HepG2 (cell line): ENCODE measurements around the gene LSM14B. TPM values are rescaled to one million over a fixed set of nuclear protein-coding genes. Genes with fewer than 3 reads are reported as not detected.
A peak's percentile ranks its signal among the peaks of the same experiment; 100 is the strongest.

Experiments used
- AGO2 ChIP-seq: fragments of 200-400 bp; formaldehyde crosslinking; optimal IDR thresholded peaks from 2 replicates; pipeline ENCODE3; 2017; ENCODE audit warnings: mild to moderate bottlenecking, low read depth, low read length, moderate library complexity
- ASH2L ChIP-seq: fragments of 300-600, 200-600 bp; sonication (generic); IDR thresholded peaks from 2 replicates; pipeline ENCODE4 v1.7.0; 2017; ENCODE audit warnings: low read depth, mild to moderate bottlenecking, moderate library complexity, mixed read lengths, low read length; ENCODE audit not compliant: insufficient read length
- BORCS8-MEF2B ChIP-seq: sonication (generic); formaldehyde crosslinking; IDR thresholded peaks from 2 replicates; pipeline ENCODE4 v1.8.0; 2022; ENCODE audit warnings: mild to moderate bottlenecking, missing genetic modification reagents
- IKZF1 ChIP-seq: fragments of 450-650 bp; IDR thresholded peaks from 2 replicates; pipeline ENCODE4 v1.7.1; 2016
- KDM4B ChIP-seq: sonication (generic); formaldehyde crosslinking; IDR thresholded peaks from 2 replicates; pipeline ENCODE4 v1.4.0; 2020; ENCODE audit warnings: missing genetic modification reagents
- LCORL ChIP-seq, 2 experiments: fragments of 450-650 bp in 1 of 2; sonication (generic) in 1 of 2; formaldehyde crosslinking in 1 of 2; IDR thresholded peaks; 2 replicates each; pipeline versions ENCODE4 v1.5.0 to v1.6.1; 2017 to 2020; ENCODE audit warnings: antibody characterized with exemption in 1 of 2, missing genetic modification reagents in 1 of 2
- LRRFIP1 ChIP-seq: sonication (generic); formaldehyde crosslinking; conservative IDR thresholded peaks from 2 replicates; pipeline ENCODE4 v1.4.0; 2020; ENCODE audit warnings: missing genetic modification reagents
- NCOA5 ChIP-seq: sonication (generic); formaldehyde crosslinking; IDR thresholded peaks from 2 replicates; pipeline ENCODE4 v1.4.0; 2020; ENCODE audit warnings: missing genetic modification reagents
- PTBP1 ChIP-seq: fragments of 200-400 bp; formaldehyde crosslinking; IDR thresholded peaks from 2 replicates; pipeline ENCODE4 v1.6.1; 2018; ENCODE audit warnings: low read length, low read depth; ENCODE audit not compliant: poor library complexity, severe bottlenecking
- SNAPC4 ChIP-seq: sonication (generic); formaldehyde crosslinking; IDR thresholded peaks from 2 replicates; pipeline ENCODE4 v1.4.0; 2020; ENCODE audit warnings: mild to moderate bottlenecking, missing genetic modification reagents
- SP140L ChIP-seq: sonication (generic); formaldehyde crosslinking; IDR thresholded peaks from 2 replicates; pipeline ENCODE4 v1.4.0; 2020; ENCODE audit warnings: missing genetic modification reagents, borderline replicate concordance
- SP2 ChIP-seq: sonication (generic); formaldehyde crosslinking; IDR thresholded peaks from 2 replicates; pipeline ENCODE4 v1.5.1; 2020; ENCODE audit warnings: mild to moderate bottlenecking, missing genetic modification reagents
- XRCC5 ChIP-seq: fragments of 200-400 bp; formaldehyde crosslinking; optimal IDR thresholded peaks from 2 replicates; pipeline ENCODE3; 2017; ENCODE audit warnings: mild to moderate bottlenecking, low read length
- ZBTB43 ChIP-seq: sonication (generic); formaldehyde crosslinking; conservative IDR thresholded peaks from 2 replicates; pipeline ENCODE4 v1.4.0; 2020; ENCODE audit warnings: missing genetic modification reagents
- ZMYM3 ChIP-seq: sonication (generic); formaldehyde crosslinking; IDR thresholded peaks from 2 replicates; pipeline ENCODE4 v1.5.1; 2020; ENCODE audit warnings: mild to moderate bottlenecking, missing genetic modification reagents
- ZNF180 ChIP-seq: sonication (generic); formaldehyde crosslinking; IDR thresholded peaks from 2 replicates; pipeline ENCODE4 v1.4.0; 2020; ENCODE audit warnings: low read depth, missing genetic modification reagents, borderline replicate concordance
- ZNF317 ChIP-seq: sonication (generic); formaldehyde crosslinking; IDR thresholded peaks from 2 replicates; pipeline ENCODE4 v1.5.0; 2020; ENCODE audit warnings: mild to moderate bottlenecking, missing genetic modification reagents
- ZNF549 ChIP-seq: sonication (generic); formaldehyde crosslinking; IDR thresholded peaks from 2 replicates; pipeline ENCODE4 v1.5.0; 2020; ENCODE audit warnings: missing genetic modification reagents
- ZNF678 ChIP-seq: sonication (generic); formaldehyde crosslinking; IDR thresholded peaks from 2 replicates; pipeline ENCODE4 v1.4.0; 2020; ENCODE audit warnings: mild to moderate bottlenecking, missing genetic modification reagents
- ZNF83 ChIP-seq: sonication (generic); formaldehyde crosslinking; IDR thresholded peaks from 2 replicates; pipeline ENCODE4 v1.4.0; 2020; ENCODE audit warnings: missing genetic modification reagents, mild to moderate bottlenecking, borderline replicate concordance
- polyA plus RNA-seq, 8 experiments: library from polyadenylated mRNA; depleted of rRNA in 3 of 8; stranded (reverse) in 7 of 8; unstranded in 1 of 8; fragments of >200 nt; fragmentation: Illumina TruSeq in 4 of 8; extraction: Trizol in 4 of 8; gene quantifications; 2 replicates each; pipeline versions ENCODE4 v1.2.1 to v1.2.3, GENCODE V29; 2011 to 2016; ENCODE audit warnings: low read depth in 4 of 8, missing spikeins in 1 of 8, mixed read lengths in 1 of 8; ENCODE audit not compliant: insufficient read depth in 1 of 8
- total RNA-seq, 5 experiments: library from RNA; depleted of rRNA; stranded (reverse); fragments of >200 nt; fragmentation: Illumina TruSeq; extraction: Trizol; gene quantifications; 2 replicates each; pipeline ENCODE4 v1.2.3, GENCODE V29; 2016; ENCODE audit warnings: low read depth in 1 of 5

Gene LSM14B
- total and polyA plus RNA-seq, 2 of the 13 experiments (the other 11 are each of a cell fraction or from before 2014, with no cell fraction given) = 43.3 to 79.2 TPM

GRCh38 chr20:62142252-62143080, 20.2 kb downstream of the LSM14B start (continued):
- TF ChIP-seq SNAPC4 (CRISPR knock-in tag) (peak; percentile 43; the same call in 1 of the 2 replicates), ZBTB43 (CRISPR knock-in tag) (peak; percentile 39; the same call in 1 of the 2 replicates), ZNF549 (CRISPR knock-in tag) (0 out of 2 replicates have a peak, but pooled peaks have one; percentile 33), ZMYM3 (CRISPR knock-in tag) (no peak), AGO2 (peak; percentile 91), ZNF317 (CRISPR knock-in tag) (0 out of 2 replicates have a peak, but pooled peaks have one; percentile 67), LRRFIP1 (CRISPR knock-in tag) (no peak), BORCS8-MEF2B (CRISPR knock-in tag) (0 out of 2 replicates have a peak, but pooled peaks have one; percentile 3), XRCC5 (no peak), IKZF1 (no peak), SP2 (CRISPR knock-in tag) (peak; percentile 46; the same call in 1 of the 2 replicates), NCOA5 (CRISPR knock-in tag) (0 out of 2 replicates have a peak, but pooled peaks have one; percentile 60), ZNF678 (0 out of 2 replicates have a peak, but pooled peaks have one; percentile 7), ZNF180 (CRISPR knock-in tag) (0 out of 2 replicates have a peak, but pooled peaks have one; percentile 43), PTBP1 (peak; percentile 79), ASH2L (peak; percentile 8), SP140L (CRISPR knock-in tag) (0 out of 2 replicates have a peak, but pooled peaks have one; percentile 42), KDM4B (CRISPR knock-in tag) (no peak), ZNF83 (CRISPR knock-in tag) (0 out of 2 replicates have a peak, but pooled peaks have one; percentile 17), LCORL (IDR thresholded peaks at IDR 0.05) (no peak), LCORL (CRISPR knock-in tag; IDR thresholded peaks at IDR 0.05) (peak; percentile 14; the same call in 1 of the 2 replicates)
